H1 (cell line): ENCODE data around the gene NTRK2. TPM values are rescaled to one million over a fixed set of nuclear protein-coding genes. Genes with fewer than 3 reads are reported as not detected.

Source experiments
- CTCF ChIA-PET: fragments of 300-600 bp; sonication (Branson Sonifier 250); formaldehyde crosslinking; loops from one replicate; lab custom pipeline; 2021; ENCODE audit not compliant: partially characterized antibody; lab: Charles Lee
- POLR2A ChIA-PET: fragments of 300-600 bp; sonication (Branson Sonifier 250); formaldehyde crosslinking; loops from one replicate; lab custom pipeline; 2021; ENCODE audit warnings: inconsistent platforms; ENCODE audit not compliant: partially characterized antibody; lab: Charles Lee
- DNase-seq, 2 experiments: peaks; one replicate each; pipeline versions ENCODE4 v3.0.0 to v3.0.0-alpha.2; 2010 to 2022; ENCODE audit warnings: low spot score in 2 of 2, low read depth in 1 of 2, mixed read lengths in 1 of 2
- FAIRE-seq: peaks from 2 replicates; lab custom pipeline; 2011; peaks lifted over from hg19 to GRCh38; lab: Jason Lieb, UNC
- H2AFZ ChIP-seq: 2 replicates; pipeline ENCODE4 v1.8.1; 2012; ENCODE audit warnings: low read length, inconsistent platforms
- H2AK5ac ChIP-seq: 2 replicates; pipeline ENCODE4 v1.6.1; 2013; ENCODE audit warnings: low read depth, low read length
- H2BK120ac ChIP-seq: replicated peaks from 2 replicates; pipeline ENCODE3; 2013; ENCODE audit warnings: low read depth, low read length, inconsistent platforms
- H2BK12ac ChIP-seq: 2 replicates; pipeline ENCODE4 v1.6.1; 2013; ENCODE audit warnings: low read depth, low read length
- H2BK15ac ChIP-seq: 2 replicates; pipeline ENCODE4 v1.6.1; 2013; ENCODE audit warnings: low read length
- H2BK20ac ChIP-seq: 2 replicates; pipeline ENCODE4 v1.6.1; 2013; ENCODE audit warnings: low read length
- H2BK5ac ChIP-seq: 2 replicates; pipeline ENCODE4 v1.6.1; 2013; ENCODE audit warnings: low read depth, low read length
- H3K14ac ChIP-seq: 2 replicates; pipeline ENCODE4 v1.6.1; 2013; ENCODE audit warnings: inconsistent platforms; ENCODE audit not compliant: insufficient read length
- H3K18ac ChIP-seq: 2 replicates; pipeline ENCODE4 v1.6.1; 2013; ENCODE audit warnings: low read length; ENCODE audit errors: extremely low read depth
- H3K23ac ChIP-seq: 2 replicates; pipeline ENCODE4 v1.6.1; 2013; ENCODE audit warnings: inconsistent platforms; ENCODE audit not compliant: insufficient read length
- H3K23me2 ChIP-seq: 2 replicates; pipeline ENCODE4 v1.6.1; 2013; ENCODE audit warnings: low read depth, low read length
- H3K27ac ChIP-seq: 2 replicates; pipeline ENCODE4 v1.6.1; 2011; ENCODE audit warnings: low read depth, low read length, inconsistent platforms
- H3K27me3 ChIP-seq, 4 experiments: replicated peaks in 1 of 4; 1 replicate in 1 of 4; 2 replicates in 3 of 4; pipeline versions ENCODE4 v1.6.1 to v1.8.1; 2011 to 2013; ENCODE audit warnings: low read length in 3 of 4, mild to moderate bottlenecking in 3 of 4, inconsistent platforms in 2 of 4, mixed read lengths in 2 of 4, moderate library complexity in 1 of 4; ENCODE audit not compliant: control insufficient read depth in 3 of 4, insufficient read depth in 3 of 4; ENCODE audit errors: extremely low read depth in 1 of 4
- H3K36me3 ChIP-seq, 4 experiments: 2 replicates each; pipeline versions ENCODE4 v1.6.1 to v1.8.1; 2011 to 2013; ENCODE audit warnings: mild to moderate bottlenecking in 4 of 4, low read length in 3 of 4, moderate library complexity in 2 of 4, control low read depth in 1 of 4, inconsistent platforms in 1 of 4; ENCODE audit not compliant: insufficient read depth in 4 of 4, control insufficient read depth in 2 of 4
- H3K4ac ChIP-seq: replicated peaks from 2 replicates; pipeline ENCODE3; 2013; ENCODE audit warnings: low read length, low read depth, mixed read lengths, inconsistent platforms; ENCODE audit not compliant: insufficient read length
- H3K4me1 ChIP-seq, 4 experiments: replicated peaks in 1 of 4; 1 replicate in 1 of 4; 2 replicates in 3 of 4; pipeline versions ENCODE4 v1.6.1 to v1.8.1; 2011 to 2013; ENCODE audit warnings: low read length in 3 of 4, inconsistent platforms in 2 of 4, mixed read lengths in 1 of 4; ENCODE audit not compliant: insufficient read depth in 4 of 4, control insufficient read depth in 3 of 4
- H3K4me2 ChIP-seq, 2 experiments: 2 replicates each; pipeline versions ENCODE4 v1.6.1 to v1.8.1; 2011 to 2013; ENCODE audit warnings: low read depth in 2 of 2, low read length in 2 of 2, control low read depth in 1 of 2, inconsistent platforms in 1 of 2, mild to moderate bottlenecking in 1 of 2; ENCODE audit not compliant: insufficient read depth in 1 of 2
- H3K4me3 ChIP-seq, 4 experiments: fragments of 200-600, 300-600 bp in 1 of 4; sonication (generic), shearing (Covaris generic), sonication (Bioruptor Twin) in 1 of 4; 2 replicates each; pipeline versions ENCODE4 v1.5.1 to v1.8.1; 2011 to 2016; ENCODE audit warnings: low read length in 4 of 4, low read depth in 3 of 4, control low read depth in 2 of 4, inconsistent platforms in 2 of 4, mild to moderate bottlenecking in 2 of 4, mixed read lengths in 1 of 4, moderate library complexity in 1 of 4; ENCODE audit not compliant: insufficient read depth in 2 of 4; ENCODE audit errors: extremely low read depth in 1 of 4
- H3K56ac ChIP-seq: replicated peaks from 2 replicates; pipeline ENCODE3; 2013; ENCODE audit warnings: low read depth, mild to moderate bottlenecking, mixed read lengths, low read length, inconsistent platforms; ENCODE audit not compliant: insufficient read length
- H3K79me1 ChIP-seq: 2 replicates; pipeline ENCODE4 v1.6.1; 2013; ENCODE audit warnings: low read depth, low read length, control low read depth
- H3K79me2 ChIP-seq, 2 experiments: 2 replicates each; pipeline versions ENCODE4 v1.6.1 to v1.8.1; 2012 to 2013; ENCODE audit warnings: low read length in 2 of 2, mild to moderate bottlenecking in 2 of 2, inconsistent platforms in 1 of 2; ENCODE audit not compliant: insufficient read depth in 2 of 2, control insufficient read depth in 1 of 2
- H3K9ac ChIP-seq, 4 experiments: replicated peaks in 1 of 4; 1 replicate in 1 of 4; 2 replicates in 3 of 4; pipeline versions ENCODE4 v1.6.1 to v1.8.1; 2011 to 2013; ENCODE audit warnings: low read depth in 3 of 4, low read length in 3 of 4, control low read depth in 2 of 4, mild to moderate bottlenecking in 2 of 4, moderate library complexity in 2 of 4, inconsistent platforms in 1 of 4; ENCODE audit errors: extremely low read depth in 1 of 4
- H3K9me3 ChIP-seq, 2 experiments: 2 replicates each; pipeline versions ENCODE4 v1.6.1 to v1.8.1; 2012 to 2013; ENCODE audit warnings: mild to moderate bottlenecking in 2 of 2, moderate library complexity in 2 of 2, control low read depth in 1 of 2, inconsistent platforms in 1 of 2, low read depth in 1 of 2, low read length in 1 of 2, mixed read lengths in 1 of 2; ENCODE audit not compliant: insufficient read depth in 2 of 2
- H4K20me1 ChIP-seq, 2 experiments: replicated peaks in 1 of 2; 2 replicates each; pipeline versions ENCODE3 to v1.8.1; 2011 to 2013; ENCODE audit warnings: inconsistent platforms in 2 of 2, low read length in 2 of 2, mild to moderate bottlenecking in 1 of 2; ENCODE audit not compliant: insufficient read depth in 2 of 2, control insufficient read depth in 1 of 2
- H4K5ac ChIP-seq: 2 replicates; pipeline ENCODE4 v1.6.1; 2013; ENCODE audit warnings: low read length, low read depth, mixed read lengths, inconsistent platforms; ENCODE audit not compliant: insufficient read length
- H4K8ac ChIP-seq: 2 replicates; pipeline ENCODE4 v1.8.0; 2013; ENCODE audit warnings: mild to moderate bottlenecking, moderate library complexity, low read length, inconsistent platforms; ENCODE audit not compliant: insufficient read depth; ENCODE audit errors: extremely low read depth
- H4K91ac ChIP-seq: replicated peaks from 2 replicates; pipeline ENCODE3; 2013; ENCODE audit warnings: low read length, mixed read lengths, inconsistent platforms; ENCODE audit not compliant: insufficient read length
- EGR1 ChIP-seq: IDR thresholded peaks from 2 replicates; pipeline ENCODE4 v1.6.1; 2011; ENCODE audit warnings: low read depth, low read length, borderline replicate concordance
- WGBS, 2 experiments: shearing (Covaris generic) in 1 of 2; methylation state at CpG; one replicate each; pipeline versions ENCODE4 v1.1.6 to v1.1.7; 2013 to 2015; ENCODE audit warnings: low lambda C conversion rate in 2 of 2, mixed read lengths in 2 of 2, inconsistent platforms in 1 of 2, low coverage in 1 of 2, missing lambda C conversion rate in 1 of 2; ENCODE audit not compliant: insufficient replicate concordance in 2 of 2, insufficient coverage in 1 of 2, insufficient read length in 1 of 2; ENCODE audit errors: extremely low coverage in 1 of 2, missing lambda C conversion rate in 1 of 2; 5-methylcytosine and 5-hydroxymethylcytosine counted together
- polyA plus RNA-seq, 7 experiments: library from polyadenylated mRNA; depleted of rRNA in 3 of 7; stranded (reverse) in 5 of 7; unstranded in 2 of 7; fragments of >200 nt in 5 of 7; fragments of 200-250 nt in 2 of 7; gene quantifications; 1 replicate in 5 of 7; 2 replicates in 1 of 7; 4 replicates in 1 of 7; pipeline versions ENCODE4 v1.2.1 to v1.2.3, GENCODE V29; 2011 to 2013; ENCODE audit warnings: missing spikeins in 2 of 7, mixed read lengths in 2 of 7
- total RNA-seq: library from RNA; stranded (reverse); fragmentation: NEBNext Ultra II Directional; extraction: Animal tissue kit (Norgen Biotek cat#: 25700); gene quantifications from 2 replicates; pipeline ENCODE4 v1.2.1, GENCODE V29; 2021

Gene NTRK2
- total and polyA plus RNA-seq, 2 of the 8 experiments (the other 6 are each of a cell fraction or from before 2014, with no cell fraction given): 0.03 to 0.04 TPM

- H2BK20ac ChIP-seq: no peak overlapping the region
Observed at GRCh38 chr9:84949971-84950370, 280.4 kb downstream of the NTRK2 start.

More at GRCh38 chr9:84949971-84950370, 280.4 kb downstream of the NTRK2 start:
- 97% methylated on average over 5 of the region's 5 CpGs; no CpG with 5 or more reads in 1 of the 2 experiments for WGBS, 2 experiments
- Histone ChIP-seq H3K4ac (no peak overlapping the region), H3K27me3 (peaks cover 0 to 6% (median under 1%) of the 10 kb centered on the region in 4 experiments; a peak in 1 of 7 replicates), H2BK12ac (no peak overlapping the region), H3K9ac (no peak overlapping the region), H4K20me1 (no peaks in the 10 kb centered on the region), H3K79me2 (no peaks in the 10 kb centered on the region), H3K4me3 (no peak overlapping the region), H2BK120ac (no peak overlapping the region), H4K91ac (no peak overlapping the region), H3K79me1 (no peaks in the 10 kb centered on the region), H2BK15ac (no peak overlapping the region), H3K9me3 (no peaks in the 10 kb centered on the region), H3K4me2 (no peak overlapping the region), H3K23ac (no peak overlapping the region), H3K4me1 (no peaks in the 10 kb centered on the region; a peak in 1 of 7 replicates), H4K8ac (no peak overlapping the region), H2BK5ac (no peak overlapping the region), H2AK5ac (no peak overlapping the region), H3K27ac (no peak overlapping the region), H3K18ac (no peak overlapping the region), H3K36me3 (no peaks in the 10 kb centered on the region), H3K23me2 (no peaks in the 10 kb centered on the region), H3K56ac (no peak overlapping the region), H3K14ac (no peak overlapping the region), H2AFZ (no peak overlapping the region), H4K5ac (no peak overlapping the region)
- ChIA-PET POLR2A (no interaction called here), CTCF (interaction anchor here (0.7 to 4.3 kb wide), 10 partner anchors 12 to 556 kb away, joined by 3 to 29 read pairs (median 3); no protein-coding TSS in a partner anchor)
- DNase-seq (no peak), FAIRE-seq (no peak)
- TF ChIP-seq EGR1: no peak
